ENCODE measurements around the gene PRR7. TPM values are rescaled to one million over a fixed set of nuclear protein-coding genes. Genes with fewer than 3 reads are reported as not detected.
"Not testable (repeated sequence)": the region's sequence is repeated elsewhere in the genome, so short reads cannot be mapped to it uniquely, and the experiment has no call there.

PRR7 gene
- total RNA-seq, 2 donors from 2014 or later, result 32.0 to 40.1 TPM

- H3K9me3 ChIP-seq (ENCODE audit: control insufficient read depth, low read length, poor library complexity, severe bottlenecking), result no peaks in the 10 kb centered on the region
- no peak for DNase-seq
- H3K27ac Mint-ChIP-seq, result no peak overlapping the region
- ATAC-seq, result no peak
- no peaks in the 10 kb centered on the region for H3K27me3 Mint-ChIP-seq
- H3K4me3 Mint-ChIP-seq, result no peak overlapping the region
- H3K36me3 Mint-ChIP-seq (ENCODE audit: low read depth), result no peaks in the 10 kb centered on the region
- H3K4me1 Mint-ChIP-seq, result peaks cover 32% of the 10 kb centered on the region
These were observed 36.0 kb upstream of the PRR7 start for GRCh38 chr5:177410575-177410974.

- H3K27ac Mint-ChIP-seq, result peak overlapping the region; percentile 75
- H3K36me3 Mint-ChIP-seq (ENCODE audit: low read depth), result no peaks in the 10 kb centered on the region
- peak overlapping the region; percentile 73 for H3K4me3 Mint-ChIP-seq
- H3K9me3 ChIP-seq (ENCODE audit: control insufficient read depth, low read length, poor library complexity, severe bottlenecking), result no peaks in the 10 kb centered on the region
- DNase-seq (no peak), ATAC-seq (peak; percentile 75)
- H3K27me3 Mint-ChIP-seq, result no peaks in the 10 kb centered on the region
- H3K4me1 Mint-ChIP-seq, result peaks cover 29% of the 10 kb centered on the region
These were observed 33.9 kb upstream of the PRR7 start for GRCh38 chr5:177412603-177413233.

- ATAC-seq (no peak), DNase-seq (no peak)
- H3K27me3 Mint-ChIP-seq, result no peaks in the 10 kb centered on the region
- H3K4me1 Mint-ChIP-seq, result peaks cover 27% of the 10 kb centered on the region
- H3K27ac Mint-ChIP-seq, result peak overlapping the region; percentile 51
- H3K9me3 ChIP-seq (ENCODE audit: control insufficient read depth, low read length, poor library complexity, severe bottlenecking), result no peaks in the 10 kb centered on the region
- no peak overlapping the region for H3K4me3 Mint-ChIP-seq
- H3K36me3 Mint-ChIP-seq (ENCODE audit: low read depth), result no peaks in the 10 kb centered on the region
These were observed 32.1 kb upstream of the PRR7 start for GRCh38 chr5:177414481-177414880.

- DNase-seq; H3K27me3 Mint-ChIP-seq; H3K36me3 Mint-ChIP-seq (ENCODE audit: low read depth); H3K4me3 Mint-ChIP-seq; H3K9me3 ChIP-seq (ENCODE audit: control insufficient read depth, low read length, poor library complexity, severe bottlenecking); H3K27ac Mint-ChIP-seq; ATAC-seq: not testable (repeated sequence)
- peaks cover 19% of the 10 kb centered on the region for H3K4me1 Mint-ChIP-seq
These were observed 29.5 kb upstream of the PRR7 start for GRCh38 chr5:177417081-177417480.

- H3K27me3 Mint-ChIP-seq, result no peaks in the 10 kb centered on the region
- H3K36me3 Mint-ChIP-seq (ENCODE audit: low read depth), result no peaks in the 10 kb centered on the region
- ATAC-seq (no peak), DNase-seq (no peak)
- H3K4me3 Mint-ChIP-seq, result no peak overlapping the region
- H3K4me1 Mint-ChIP-seq, result peaks cover 8% of the 10 kb centered on the region
- peak overlapping the region; percentile 62 for H3K27ac Mint-ChIP-seq
- no peaks in the 10 kb centered on the region for H3K9me3 ChIP-seq (ENCODE audit: control insufficient read depth, low read length, poor library complexity, severe bottlenecking)
These were observed 27.6 kb upstream of the PRR7 start for GRCh38 chr5:177419046-177419445.

- H3K9me3 ChIP-seq (ENCODE audit: control insufficient read depth, low read length, poor library complexity, severe bottlenecking); H3K27ac Mint-ChIP-seq; DNase-seq; H3K36me3 Mint-ChIP-seq (ENCODE audit: low read depth); H3K27me3 Mint-ChIP-seq; H3K4me3 Mint-ChIP-seq; H3K4me1 Mint-ChIP-seq; ATAC-seq: not testable (repeated sequence)
These were observed 26.1 kb upstream of the PRR7 start for GRCh38 chr5:177420472-177420871.

- ATAC-seq (no peak), DNase-seq (no peak)
- Mint-ChIP-seq H3K4me1 (peaks cover 7% of the 10 kb centered on the region), H3K4me3 (no peak overlapping the region), H3K36me3 (ENCODE audit: low read depth) (peaks cover under 1% of the 10 kb centered on the region), H3K27me3 (no peaks in the 10 kb centered on the region), H3K27ac (no peak overlapping the region)
- H3K9me3 ChIP-seq (ENCODE audit: control insufficient read depth, low read length, poor library complexity, severe bottlenecking), result no peaks in the 10 kb centered on the region
These were observed 25.4 kb upstream of the PRR7 start for GRCh38 chr5:177421062-177421798.

GRCh38 chr5:177423671-177424070, 22.9 kb upstream of the PRR7 start:
- Mint-ChIP-seq H3K4me1 (peaks cover 16% of the 10 kb centered on the region), H3K27me3 (no peaks in the 10 kb centered on the region), H3K27ac (no peak overlapping the region), H3K4me3 (no peak overlapping the region), H3K36me3 (ENCODE audit: low read depth) (peaks cover 2% of the 10 kb centered on the region)
- DNase-seq, result no peak
- ATAC-seq, result no peak
- H3K9me3 ChIP-seq (ENCODE audit: control insufficient read depth, low read length, poor library complexity, severe bottlenecking), result no peaks in the 10 kb centered on the region

- Mint-ChIP-seq H3K4me3 (peak overlapping the region; percentile 99), H3K36me3 (ENCODE audit: low read depth) (peaks cover 5% of the 10 kb centered on the region), H3K27ac (peak overlapping the region; percentile 98), H3K27me3 (no peaks in the 10 kb centered on the region), H3K4me1 (peaks cover 29% of the 10 kb centered on the region)
- ATAC-seq, result no peak
- DNase-seq, result no peak
- H3K9me3 ChIP-seq (ENCODE audit: control insufficient read depth, low read length, poor library complexity, severe bottlenecking), result no peaks in the 10 kb centered on the region
These were observed 21.3 kb upstream of the PRR7 start for GRCh38 chr5:177425196-177425800.

- H3K4me1 Mint-ChIP-seq, result peaks cover 35% of the 10 kb centered on the region
- peak; percentile 84 for ATAC-seq
- H3K27me3 Mint-ChIP-seq, result no peaks in the 10 kb centered on the region
- no peaks in the 10 kb centered on the region for H3K9me3 ChIP-seq (ENCODE audit: control insufficient read depth, low read length, poor library complexity, severe bottlenecking)
- peak overlapping the region; percentile 99 for H3K4me3 Mint-ChIP-seq
- peaks cover 5% of the 10 kb centered on the region for H3K36me3 Mint-ChIP-seq (ENCODE audit: low read depth)
- H3K27ac Mint-ChIP-seq, result peak overlapping the region; percentile 98
- DNase-seq, result peak; percentile 94 to 98 (median 97)
These were observed 20.6 kb upstream of the PRR7 start for GRCh38 chr5:177425801-177426565.

GRCh38 chr5:177426566-177427210, 19.9 kb upstream of the PRR7 start, which contains the start of gene GRK6:
GRK6 (plus strand) TSS chr5:177426676; CDS start chr5:177426846, 170 bp downstream.
- peak within 1 kb of the TSS; percentile 99 for H3K4me3 Mint-ChIP-seq
- DNase-seq, result peak; percentile 50 to 64 (median 60)
- no peaks in the 10 kb centered on the region for H3K27me3 Mint-ChIP-seq
- H3K36me3 Mint-ChIP-seq (ENCODE audit: low read depth), result peaks cover 5% of the 10 kb centered on the region
- no peaks in the 10 kb centered on the region for H3K9me3 ChIP-seq (ENCODE audit: control insufficient read depth, low read length, poor library complexity, severe bottlenecking)
- ATAC-seq, result peak; percentile 5
- peak within 1 kb of the TSS; percentile 98 for H3K27ac Mint-ChIP-seq
- H3K4me1 Mint-ChIP-seq, result peaks cover 42% of the 10 kb centered on the region

GRCh38 chr5:177427211-177427822, 19.3 kb upstream of the PRR7 start:
- Mint-ChIP-seq H3K4me3 (peak overlapping the region; percentile 93), H3K27me3 (no peaks in the 10 kb centered on the region), H3K36me3 (ENCODE audit: low read depth) (peaks cover 5% of the 10 kb centered on the region), H3K4me1 (peaks cover 46% of the 10 kb centered on the region), H3K27ac (peak overlapping the region; percentile 98)
- no peak for DNase-seq
- H3K9me3 ChIP-seq (ENCODE audit: control insufficient read depth, low read length, poor library complexity, severe bottlenecking), result no peaks in the 10 kb centered on the region
- ATAC-seq, result no peak

Data from T-helper 17 cell (primary cell).